NCI-H146 treated with DMSO at 0.1 percent for 48 hours (cell line): ENCODE data around the gene RGL3.
A peak's percentile ranks its signal among the peaks of the same experiment; 100 is the strongest.
"Not testable (repeated sequence)": the region's sequence is repeated elsewhere in the genome, so short reads cannot be mapped to it uniquely, and the experiment has no call there.

Experiments
- DNase-seq: peaks from one replicate; lab custom pipeline; 2025; ENCODE audit not compliant: unreplicated experiment; lab: John Stamatoyannopoulos, UW

RGL3 gene

DNA sequence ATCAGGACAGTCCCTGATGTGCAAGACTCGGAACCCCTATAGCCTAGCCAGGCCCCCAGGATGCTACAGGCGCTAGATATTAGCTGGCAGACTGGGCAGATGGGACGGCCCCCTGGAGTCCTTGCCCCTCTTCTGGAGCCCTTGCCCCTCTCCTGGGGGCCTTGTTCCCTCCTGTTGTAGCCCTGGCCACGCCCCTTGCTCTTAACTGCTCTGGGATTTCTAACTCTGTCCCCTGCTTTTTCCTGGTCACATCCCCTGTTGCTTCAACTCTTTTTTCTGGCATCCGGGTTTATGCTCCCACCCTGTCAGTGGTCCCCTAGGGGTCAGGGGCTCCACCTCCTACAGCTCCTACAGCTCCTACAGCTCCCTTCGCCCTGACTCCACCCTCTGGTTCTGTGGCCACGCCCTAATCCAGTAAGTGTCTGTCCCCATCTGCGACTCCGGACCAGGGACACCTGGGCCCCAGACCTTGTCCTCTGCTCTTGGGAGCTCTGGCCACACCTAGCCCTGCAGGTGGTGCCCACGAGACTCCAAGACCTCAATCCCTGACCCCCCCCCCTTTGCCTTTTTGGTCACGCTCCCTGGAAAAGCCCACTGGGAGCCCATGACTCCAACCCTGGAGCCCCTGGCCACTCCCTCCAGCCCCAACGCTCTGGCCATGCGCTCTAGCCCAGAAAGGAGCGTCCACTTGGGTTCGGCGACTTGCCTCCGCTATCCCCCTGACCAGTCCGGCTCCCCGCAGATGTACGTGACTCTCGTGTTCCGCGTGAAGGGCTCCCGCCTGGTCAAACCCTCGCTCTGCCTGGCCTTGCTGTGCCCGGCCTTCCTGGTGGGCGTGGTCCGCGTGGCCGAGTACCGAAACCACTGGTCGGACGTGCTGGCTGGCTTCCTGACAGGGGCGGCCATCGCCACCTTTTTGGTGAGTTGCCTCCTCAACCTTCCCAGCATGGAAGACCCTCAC is 57.1 kb downstream of the RGL3 start:
- no peak for DNase-seq

DNA sequence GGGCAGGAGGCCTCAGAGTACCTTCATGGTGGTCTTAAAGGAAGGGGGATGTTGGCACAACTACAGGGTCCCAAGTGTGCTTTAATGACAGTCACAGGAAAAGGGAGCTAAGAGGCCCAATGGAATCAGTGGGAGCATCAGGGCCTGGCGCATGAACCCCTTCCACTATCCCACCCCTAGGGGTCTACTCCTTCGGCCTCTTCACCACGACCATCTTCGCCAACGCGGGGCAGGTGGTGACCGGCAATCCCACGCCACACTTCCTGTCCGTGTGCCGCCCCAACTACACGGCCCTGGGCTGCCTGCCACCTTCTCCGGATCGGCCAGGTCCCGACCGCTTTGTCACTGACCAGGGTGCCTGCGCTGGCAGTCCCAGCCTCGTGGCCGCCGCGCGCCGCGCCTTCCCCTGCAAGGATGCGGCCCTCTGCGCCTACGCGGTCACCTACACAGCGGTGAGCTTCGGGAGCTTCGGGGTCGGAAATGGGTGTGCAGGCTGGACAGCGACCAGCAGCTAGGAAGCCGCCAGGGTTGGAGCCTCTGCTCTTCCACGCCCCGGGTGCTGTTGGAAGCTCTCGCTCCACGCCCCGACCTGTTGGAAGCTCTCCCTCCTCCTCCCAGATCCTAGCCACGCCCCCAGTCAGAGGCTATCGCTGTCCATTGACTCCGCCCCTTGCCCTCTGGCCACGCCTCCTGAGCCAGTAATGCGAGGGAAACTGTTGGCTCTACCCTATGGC is 57.9 kb downstream of the RGL3 start:
- DNase-seq: no peak

DNA sequence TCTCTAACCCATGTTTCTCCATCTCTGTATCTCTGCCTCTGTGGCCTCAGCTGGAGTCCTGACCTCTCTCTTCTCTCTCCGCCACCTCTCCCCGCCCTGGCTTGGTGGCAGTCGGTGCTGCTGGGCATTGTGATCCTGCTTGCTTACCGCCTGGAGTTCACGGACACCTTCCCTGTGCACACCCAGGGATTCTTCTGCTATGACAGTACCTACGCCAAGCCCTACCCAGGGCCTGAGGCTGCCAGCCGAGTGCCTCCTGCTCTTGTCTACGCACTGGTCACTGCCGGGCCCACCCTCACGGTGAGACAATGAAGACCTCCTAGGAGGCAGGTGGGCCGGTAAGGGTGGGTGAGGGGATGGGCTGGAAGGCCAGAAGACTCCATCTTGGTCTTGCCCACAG is 59.7 kb downstream of the RGL3 start:
- no peak for DNase-seq

DNA sequence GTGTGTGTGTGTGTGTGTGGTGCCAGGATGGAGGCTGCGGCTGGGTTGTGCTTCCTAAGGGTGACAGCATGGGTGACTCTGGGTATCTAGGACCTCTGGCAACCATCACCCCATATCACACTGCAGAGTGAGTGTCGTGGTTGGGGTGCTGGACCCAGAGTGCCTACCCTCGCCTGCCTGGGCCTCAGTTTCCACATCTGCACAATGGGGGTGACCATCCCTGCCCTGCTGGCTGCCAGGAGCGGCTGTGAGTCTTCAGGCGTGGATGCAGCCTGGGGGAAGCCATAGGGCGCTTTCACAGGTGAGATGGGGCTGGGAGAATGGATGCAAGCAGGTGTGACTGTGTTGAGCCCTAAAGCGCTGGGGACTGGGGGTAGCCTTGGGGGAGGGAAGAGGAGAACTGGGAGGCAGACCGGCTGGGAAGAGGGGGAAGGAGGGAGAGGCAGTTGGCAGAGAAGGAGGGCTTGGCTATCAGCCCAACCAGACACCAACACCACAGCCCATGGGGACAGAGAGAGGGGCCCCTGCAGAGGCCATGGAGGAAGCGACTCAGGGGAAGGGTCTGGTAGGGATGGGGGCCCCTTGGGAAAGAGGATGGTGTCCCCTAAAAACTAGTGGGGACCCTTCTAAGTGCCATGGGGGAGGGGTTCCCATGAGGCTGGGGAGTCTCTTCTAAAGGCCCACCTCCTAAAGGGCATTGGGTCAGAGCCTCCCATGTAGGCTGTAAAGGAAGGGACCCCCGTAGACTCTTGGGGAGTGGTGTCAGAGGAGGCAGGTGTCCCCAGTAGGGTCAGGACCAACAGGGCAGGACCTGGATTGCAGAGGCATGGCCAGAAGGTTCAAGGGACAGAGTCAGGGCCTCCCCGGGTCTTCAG is 62.2 kb downstream of the RGL3 start:
- no peak for DNase-seq

DNA sequence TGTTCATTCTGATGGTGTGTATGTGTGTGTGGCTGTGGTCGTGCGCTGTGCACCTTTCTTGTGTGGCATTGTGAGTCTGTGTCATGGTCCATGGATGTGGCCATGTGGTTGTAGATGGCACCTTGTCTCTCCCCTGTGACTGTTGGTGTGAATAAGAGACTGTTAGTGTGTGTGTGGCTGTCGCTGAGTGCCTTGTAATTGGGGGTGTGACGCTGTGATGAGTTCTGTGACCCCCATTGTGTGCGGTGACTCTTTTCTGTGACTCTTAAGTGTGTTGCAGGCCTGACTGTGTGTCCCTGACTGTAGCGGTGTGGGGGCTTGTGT is 63.1 kb downstream of the RGL3 start:
- no peak for DNase-seq

DNA sequence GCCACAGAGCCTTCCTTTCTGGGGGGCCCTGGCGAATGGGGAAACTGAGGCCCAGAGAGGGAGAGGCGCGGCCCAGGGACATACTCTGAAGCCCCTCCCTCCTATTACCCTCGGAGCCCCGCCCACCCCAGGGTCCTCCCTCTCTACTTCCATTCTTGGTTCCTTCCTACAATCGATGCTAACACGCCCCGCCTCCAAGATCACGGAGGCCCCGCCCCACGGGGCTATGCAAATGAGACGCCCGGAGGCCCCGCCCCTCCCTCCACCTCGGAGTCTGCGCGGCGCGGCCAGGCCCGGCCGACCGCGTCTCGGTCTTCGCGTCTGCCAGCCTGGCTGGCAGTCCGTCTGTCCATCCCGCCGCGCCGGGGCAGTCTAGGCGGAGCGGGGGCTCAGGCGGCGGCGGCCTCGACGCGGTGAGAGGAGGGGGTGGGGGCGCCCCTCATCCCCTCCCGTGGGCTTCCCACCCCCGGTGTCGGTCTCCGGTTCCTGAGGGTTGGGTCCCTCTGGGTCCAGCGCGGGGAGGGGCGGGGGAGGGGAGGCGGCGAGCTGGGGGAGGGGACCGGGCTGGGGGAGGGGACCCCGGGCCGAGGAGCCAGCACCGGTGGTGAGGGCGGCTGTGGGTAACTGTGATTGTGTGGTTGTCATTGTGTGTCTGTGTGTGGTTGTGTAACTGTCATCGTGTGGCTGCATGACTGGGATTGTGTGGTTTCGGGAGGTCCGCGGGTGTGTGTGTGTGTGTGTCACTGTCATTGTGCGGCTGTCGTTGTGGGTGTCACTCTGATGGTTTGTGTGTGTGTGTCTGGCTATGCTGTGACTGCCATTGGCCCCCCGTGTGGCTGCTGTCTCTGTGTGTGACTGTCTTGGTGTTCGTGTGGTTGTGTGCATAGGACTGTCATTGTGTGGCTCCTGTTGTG is 63.7 kb downstream of the RGL3 start, which contains the start of gene PLPPR2:
Gene PLPPR2, plus strand, starts transcription at position 273 of the 914 bp plus-strand sequence. CDS start 2,242 bp downstream, outside the sequence.
- DNase-seq: peak; percentile 75

DNA sequence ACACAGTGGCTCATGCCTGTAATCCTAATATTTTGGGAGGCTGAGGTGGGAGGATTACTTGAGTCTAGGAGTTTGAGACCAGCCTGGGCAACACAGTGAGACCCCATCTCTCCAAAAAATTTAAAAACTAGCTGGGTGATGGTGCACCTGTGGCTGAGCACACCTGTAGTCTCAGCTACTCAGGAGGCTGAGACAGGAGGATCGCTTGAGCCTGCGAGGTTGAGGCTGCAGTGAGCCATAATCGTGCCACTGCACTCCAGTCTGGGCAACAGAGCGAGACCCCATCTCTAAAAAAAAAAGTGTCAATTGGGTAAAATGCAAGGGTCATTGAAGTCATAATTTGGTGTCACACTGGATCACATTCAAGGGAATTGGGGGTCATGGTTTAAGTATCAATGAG is 65.0 kb downstream of the RGL3 start:
- not testable (repeated sequence) for DNase-seq

DNA sequence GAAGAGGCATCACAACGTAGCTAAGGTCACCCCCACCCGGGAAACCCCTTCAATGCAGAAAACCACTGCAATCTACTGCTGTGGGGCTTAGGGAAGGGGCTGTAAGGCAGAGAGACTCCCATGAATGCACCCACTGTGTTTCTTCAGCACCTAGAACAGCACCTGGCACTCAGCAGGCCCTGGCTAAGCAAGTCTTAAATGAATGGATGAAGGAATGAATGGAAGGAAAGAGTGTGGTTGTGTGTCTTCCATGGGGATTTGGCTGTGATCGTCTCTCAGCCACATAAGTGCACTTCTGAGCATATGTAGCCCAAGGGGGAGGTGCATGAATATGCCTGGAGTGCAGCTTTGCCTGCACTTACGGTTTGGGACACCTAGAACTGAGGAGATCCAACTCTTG is 69.9 kb downstream of the RGL3 start:
- DNase-seq: no peak

DNA sequence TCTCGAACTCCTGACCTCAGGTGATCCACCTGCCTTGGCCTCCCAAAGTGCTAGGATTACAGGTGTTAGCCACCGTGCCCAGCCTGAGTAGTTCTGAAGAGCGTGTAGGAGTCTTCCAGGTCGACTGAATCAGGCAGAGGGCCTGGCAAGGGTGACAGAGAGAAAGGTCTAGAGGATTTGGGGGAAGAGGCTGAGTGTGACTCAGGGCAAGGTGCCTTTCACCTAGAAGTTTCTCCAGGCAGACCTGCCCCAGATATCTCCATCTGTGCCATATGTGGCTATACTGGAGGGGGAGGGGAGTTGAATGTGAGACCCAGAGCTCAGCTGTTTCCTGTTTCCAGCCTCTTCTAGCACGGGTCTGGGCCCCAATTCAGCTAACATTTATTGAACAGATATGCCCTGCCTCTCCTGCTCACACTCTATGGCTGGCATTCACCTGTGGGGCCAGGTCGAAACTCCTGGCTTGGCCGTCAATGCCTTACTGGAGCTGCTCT is 71.5 kb downstream of the RGL3 start:
- DNase-seq: no peak

DNA sequence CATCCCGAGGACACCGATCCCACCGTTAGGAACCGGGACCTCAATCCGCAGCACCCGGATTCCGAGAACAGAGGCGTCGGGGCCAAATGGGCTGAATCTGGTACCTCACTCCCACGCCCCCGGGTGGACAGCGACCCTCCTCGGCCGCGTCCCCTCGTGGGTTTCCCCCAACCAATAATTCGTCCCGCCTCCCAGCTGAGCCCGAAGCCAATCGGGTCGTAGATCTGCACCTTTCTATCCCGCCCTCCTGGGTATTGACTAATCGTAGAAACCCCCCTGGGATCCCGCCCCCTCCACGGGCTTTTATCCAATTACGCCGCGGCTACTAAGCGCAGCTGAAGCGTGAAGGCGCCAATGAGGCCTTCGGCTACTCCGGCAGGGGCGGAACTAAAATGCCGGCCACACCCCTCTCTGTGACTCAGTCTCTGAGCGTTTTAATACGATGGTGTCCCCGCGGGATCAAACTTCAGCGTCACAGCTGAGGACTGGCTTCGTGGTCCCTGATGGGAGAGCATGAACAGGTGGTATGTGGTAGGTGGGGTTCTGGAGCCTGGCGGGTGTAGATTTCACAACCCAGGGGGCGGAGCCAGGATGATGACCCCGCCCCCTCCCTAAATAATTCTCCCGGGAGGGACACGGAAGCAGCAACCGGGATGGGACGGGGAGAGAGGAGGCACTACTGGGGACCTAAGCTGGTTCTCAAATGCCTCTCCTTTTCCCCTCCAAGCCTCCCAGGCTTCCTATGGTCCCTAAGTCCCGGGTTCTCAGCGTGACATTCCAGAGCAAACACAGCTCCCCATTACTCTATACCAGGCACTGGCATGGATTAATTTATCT is 72.8 kb downstream of the RGL3 start, which contains the start of the genes CCDC159 and TMEM205:
Gene CCDC159, plus strand, starts transcription at position 416 of the 837 bp plus-strand sequence. Its CDS starts 88 bp downstream, at position 504.
Gene TMEM205, minus strand, starts transcription at position 165 of the 837 bp plus-strand sequence. CDS start 649 bp downstream, outside the sequence.
- DNase-seq: peak; percentile 98

DNA sequence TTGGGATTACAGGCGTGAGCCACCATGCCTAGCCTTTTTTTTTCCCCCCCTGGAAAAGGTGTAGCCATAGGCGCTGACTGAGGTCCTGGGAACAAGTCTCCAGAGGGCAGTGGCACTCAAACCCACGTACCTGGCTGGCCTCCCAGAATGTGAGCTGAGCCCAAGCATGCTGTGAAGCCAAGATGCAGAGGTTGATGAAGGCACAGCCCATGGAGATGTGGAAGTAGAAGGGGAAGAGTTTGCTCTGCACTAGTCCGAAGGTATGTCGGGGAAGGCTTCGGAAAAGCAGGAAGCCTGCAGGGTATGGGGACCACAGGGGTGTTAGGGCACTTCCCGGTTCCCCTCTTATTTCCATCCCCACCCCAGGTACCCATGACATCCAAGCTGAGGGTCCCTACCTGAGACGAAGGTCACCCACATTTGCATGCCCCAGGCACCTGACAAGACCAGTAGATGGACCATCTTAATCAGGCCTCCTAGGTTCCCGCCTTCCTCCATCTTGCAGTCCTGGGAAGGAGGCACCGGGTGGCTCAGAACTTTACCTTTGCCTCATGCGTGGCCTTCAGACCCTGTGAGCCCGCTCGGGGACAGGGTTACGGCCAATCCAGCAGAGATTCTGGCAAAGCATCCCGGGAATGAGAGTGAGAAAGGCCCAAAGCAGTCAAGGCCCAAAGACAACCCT is 73.9 kb downstream of the RGL3 start:
- DNase-seq: no peak
